Measurements from ENCODE around the gene LACTBL1. TPM values are rescaled to one million over a fixed set of nuclear protein-coding genes. Genes with fewer than 3 reads are reported as not detected.
"Not testable (repeated sequence)": the region's sequence is repeated elsewhere in the genome, so short reads cannot be mapped to it uniquely, and the experiment has no call there.

The LACTBL1 gene
- total RNA-seq, 2 donors from 2014 or later, result not detected

DNA sequence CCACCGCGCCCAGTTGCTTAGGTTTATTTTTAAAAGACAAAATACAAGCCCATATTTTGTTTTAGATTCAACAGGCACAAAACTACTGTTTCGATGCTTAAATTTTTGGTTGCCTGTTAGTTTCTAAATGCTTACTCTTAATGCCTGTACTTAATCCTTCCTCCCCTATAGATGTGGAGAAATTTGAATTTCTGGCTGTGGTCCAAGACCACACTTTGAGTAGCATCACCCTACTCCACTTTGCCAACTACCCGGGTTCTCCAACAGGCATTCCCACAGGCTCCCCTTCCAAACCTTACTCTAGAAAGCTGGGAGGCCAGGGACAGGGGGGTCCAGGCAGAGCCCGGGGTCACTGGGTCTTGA, 20.0 kb downstream of the LACTBL1 start:
- Mint-ChIP-seq H3K27ac (no peak overlapping the region), H3K36me3 (ENCODE audit: insufficient read depth in 2 of 2) (no peaks in the 10 kb centered on the region), H3K9me3 (no peaks in the 10 kb centered on the region), H3K4me1 (ENCODE audit: low read depth) (no peaks in the 10 kb centered on the region), H3K27me3 (ENCODE audit: low read depth) (peaks cover 40% of the 10 kb centered on the region), H3K4me3 (no peak overlapping the region)
- DNase-seq (no peak), ATAC-seq (replicated peaks in 1 of 2) (no peak)

DNA sequence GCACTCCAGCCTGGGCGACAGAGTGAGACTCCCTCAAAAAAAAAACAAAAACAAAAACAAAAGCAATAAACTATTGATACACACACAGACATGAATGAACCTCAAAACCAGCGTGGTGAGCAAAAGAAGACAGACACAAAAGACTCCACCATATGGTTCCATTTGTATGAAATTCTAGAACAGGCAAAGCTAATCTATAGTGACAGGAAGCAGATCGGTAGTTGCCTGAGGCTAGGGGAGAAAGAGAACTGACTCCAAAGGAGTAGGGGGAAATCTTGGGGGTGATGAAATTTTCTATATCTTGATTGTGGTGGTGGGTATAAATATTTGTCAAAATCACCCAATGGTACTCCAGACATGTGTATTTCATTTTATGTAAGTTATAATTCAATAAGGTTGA, 20.9 kb downstream of the LACTBL1 start:
- Mint-ChIP-seq H3K9me3 (no peaks in the 10 kb centered on the region), H3K27ac (no peak overlapping the region), H3K27me3 (ENCODE audit: low read depth) (peaks cover 36% of the 10 kb centered on the region), H3K36me3 (ENCODE audit: insufficient read depth in 2 of 2) (no peaks in the 10 kb centered on the region), H3K4me1 (ENCODE audit: low read depth) (no peaks in the 10 kb centered on the region), H3K4me3 (no peak overlapping the region)
- no peak for ATAC-seq (replicated peaks in 1 of 2)
- DNase-seq, result no peak

DNA sequence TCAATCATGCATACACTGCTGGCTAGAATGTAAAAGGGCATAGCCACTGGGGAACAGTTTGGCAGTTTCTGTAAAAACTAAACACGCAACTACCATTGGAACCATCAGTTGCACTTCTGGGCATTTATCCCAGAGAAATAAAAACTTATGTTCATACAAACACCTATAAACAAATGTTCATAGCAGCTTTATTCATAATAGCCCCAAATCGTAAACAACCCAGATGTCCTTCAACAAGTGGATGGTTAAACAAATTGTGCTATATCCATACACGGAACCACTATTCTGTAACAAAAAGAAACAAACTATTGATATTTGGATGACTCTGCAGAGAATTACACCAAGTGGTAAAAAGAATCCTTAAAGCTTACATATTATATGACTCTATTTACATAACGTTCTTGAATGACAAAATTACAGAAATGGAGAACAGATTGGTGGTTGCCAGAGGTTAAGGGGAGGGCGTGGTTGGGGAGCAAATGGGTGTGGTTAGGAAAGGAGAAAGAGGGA, 22.8 kb downstream of the LACTBL1 start:
- Mint-ChIP-seq H3K9me3 (no peaks in the 10 kb centered on the region), H3K27ac (no peak overlapping the region), H3K36me3 (ENCODE audit: insufficient read depth in 2 of 2) (no peaks in the 10 kb centered on the region), H3K4me1 (ENCODE audit: low read depth) (no peaks in the 10 kb centered on the region), H3K27me3 (ENCODE audit: low read depth) (peaks cover 36% of the 10 kb centered on the region), H3K4me3 (no peak overlapping the region)
- DNase-seq (no peak), ATAC-seq (replicated peaks in 1 of 2) (no peak)

DNA sequence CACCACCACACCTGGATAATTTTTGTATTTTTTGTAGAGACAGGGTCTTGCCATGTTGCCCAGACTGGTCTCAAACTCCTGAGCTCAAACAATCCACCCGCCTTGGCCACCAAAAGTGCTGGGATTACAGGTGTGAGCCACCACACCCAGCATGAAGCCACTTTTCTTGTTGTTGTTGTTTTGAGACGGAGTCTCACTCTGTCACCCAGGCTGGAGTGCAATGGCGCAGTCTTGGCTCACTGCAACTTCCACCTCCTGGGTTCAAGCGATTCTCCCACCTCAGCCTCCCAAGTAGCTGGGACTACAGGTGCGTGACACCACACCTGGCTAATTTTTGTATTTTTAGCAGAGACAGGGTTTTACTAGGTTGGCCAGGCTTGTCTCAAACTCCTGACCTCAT, 27.5 kb downstream of the LACTBL1 start:
- not testable (repeated sequence) for H3K9me3 Mint-ChIP-seq; H3K27ac Mint-ChIP-seq; H3K36me3 Mint-ChIP-seq (ENCODE audit: insufficient read depth in 2 of 2); DNase-seq; H3K4me3 Mint-ChIP-seq; H3K4me1 Mint-ChIP-seq (ENCODE audit: low read depth); ATAC-seq (replicated peaks in 1 of 2)
- peaks cover 25% of the 10 kb centered on the region for H3K27me3 Mint-ChIP-seq (ENCODE audit: low read depth)

DNA sequence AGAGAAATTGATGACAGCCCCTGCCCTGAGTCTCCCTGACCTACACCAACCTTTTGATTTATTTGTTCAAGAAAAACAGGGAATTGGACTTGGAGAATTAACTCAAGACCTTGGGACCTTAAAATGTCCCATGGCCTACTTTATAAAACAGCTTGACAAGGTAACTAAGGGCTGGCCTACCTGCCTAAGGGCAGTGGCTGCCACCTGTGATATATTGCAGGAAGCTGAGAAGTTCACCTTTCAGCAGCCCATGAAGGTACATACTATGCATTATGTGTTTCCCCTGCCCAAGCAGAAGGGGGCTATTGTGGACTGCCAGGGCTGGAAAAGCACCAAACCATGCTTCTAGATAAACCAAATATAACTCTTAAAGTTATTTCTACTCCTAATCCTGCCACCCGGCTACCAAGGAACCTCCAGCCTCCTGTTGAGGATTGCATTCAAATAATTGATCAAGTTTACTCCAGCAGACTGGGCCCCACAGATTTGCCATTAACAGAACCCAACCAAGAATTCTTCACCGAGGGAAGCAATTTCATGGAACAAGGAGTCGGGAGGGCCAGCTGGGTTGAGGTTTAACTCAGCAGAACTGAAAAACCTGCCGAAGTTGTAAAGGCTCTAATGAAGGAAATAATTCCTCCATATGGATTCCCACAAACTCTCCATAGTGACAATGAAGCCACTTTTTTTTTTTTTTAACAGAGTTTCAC, 28.2 kb downstream of the LACTBL1 start:
- DNase-seq, result no peak
- H3K27ac Mint-ChIP-seq, result no peak overlapping the region
- peaks cover 19% of the 10 kb centered on the region for H3K27me3 Mint-ChIP-seq (ENCODE audit: low read depth)
- no peak overlapping the region for H3K4me3 Mint-ChIP-seq
- H3K36me3 Mint-ChIP-seq (ENCODE audit: insufficient read depth in 2 of 2), result peaks cover 3 to 5% of the 10 kb centered on the region in 2 donors
- no peaks in the 10 kb centered on the region for H3K4me1 Mint-ChIP-seq (ENCODE audit: low read depth)
- peaks cover 0 to 3% of the 10 kb centered on the region in 2 donors for H3K9me3 Mint-ChIP-seq
- no peak for ATAC-seq (replicated peaks in 1 of 2)

DNA sequence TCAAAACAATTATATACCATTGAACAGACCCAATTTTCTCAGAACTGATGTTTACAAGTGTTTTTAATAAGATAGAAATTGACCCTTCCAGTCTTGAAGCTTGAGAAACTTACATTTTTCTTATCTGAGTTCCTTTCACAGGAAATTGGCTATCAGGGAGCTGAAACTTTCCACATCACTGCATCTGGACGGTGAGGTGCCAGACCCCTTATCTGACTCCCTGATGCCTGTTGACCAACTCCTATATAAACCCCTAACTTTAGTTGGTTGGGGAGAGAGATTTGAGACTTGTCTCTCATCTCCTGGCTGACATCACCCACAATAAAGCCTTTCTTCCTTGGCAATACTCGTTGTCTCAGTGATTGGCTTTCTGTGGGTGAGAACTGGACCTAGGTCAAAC, 31.4 kb downstream of the LACTBL1 start:
- ATAC-seq (replicated peaks in 1 of 2) (no peak), DNase-seq (no peak)
- H3K36me3 Mint-ChIP-seq (ENCODE audit: insufficient read depth in 2 of 2), result peaks cover 3 to 5% of the 10 kb centered on the region in 2 donors
- no peak overlapping the region for H3K27ac Mint-ChIP-seq
- peaks cover 0 to 3% of the 10 kb centered on the region in 2 donors for H3K9me3 Mint-ChIP-seq
- no peaks in the 10 kb centered on the region for H3K4me1 Mint-ChIP-seq (ENCODE audit: low read depth)
- no peak overlapping the region for H3K4me3 Mint-ChIP-seq
- H3K27me3 Mint-ChIP-seq (ENCODE audit: low read depth), result peaks cover 7% of the 10 kb centered on the region

DNA sequence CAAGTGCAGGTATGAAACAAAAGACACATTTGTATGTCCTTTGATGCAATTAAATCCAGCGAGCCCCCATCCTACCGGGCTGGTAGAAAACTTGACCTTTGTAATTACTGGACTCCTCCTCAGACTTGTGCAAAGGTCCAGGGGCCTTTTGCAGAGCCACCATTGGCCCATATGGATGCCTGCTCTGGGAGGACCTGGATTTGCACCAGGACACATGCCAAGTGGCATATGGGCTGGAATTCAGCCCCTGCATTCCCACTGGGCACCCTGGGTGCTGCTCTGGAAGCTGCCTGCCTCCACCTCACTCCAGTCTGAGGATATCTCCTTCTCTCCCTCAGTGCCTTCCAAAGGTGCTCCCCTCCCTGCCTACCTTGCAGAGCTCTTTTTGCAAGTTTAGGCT, 36.0 kb downstream of the LACTBL1 start:
- H3K36me3 Mint-ChIP-seq (ENCODE audit: insufficient read depth in 2 of 2), result peaks cover 3 to 5% of the 10 kb centered on the region in 2 donors
- no peak overlapping the region for H3K4me3 Mint-ChIP-seq
- H3K27me3 Mint-ChIP-seq (ENCODE audit: low read depth), result peaks cover 5% of the 10 kb centered on the region
- no peak for DNase-seq
- no peaks in the 10 kb centered on the region for H3K4me1 Mint-ChIP-seq (ENCODE audit: low read depth)
- H3K9me3 Mint-ChIP-seq, result peaks cover 0 to 3% of the 10 kb centered on the region in 2 donors
- no peak for ATAC-seq (replicated peaks in 1 of 2)
- no peak overlapping the region for H3K27ac Mint-ChIP-seq

DNA sequence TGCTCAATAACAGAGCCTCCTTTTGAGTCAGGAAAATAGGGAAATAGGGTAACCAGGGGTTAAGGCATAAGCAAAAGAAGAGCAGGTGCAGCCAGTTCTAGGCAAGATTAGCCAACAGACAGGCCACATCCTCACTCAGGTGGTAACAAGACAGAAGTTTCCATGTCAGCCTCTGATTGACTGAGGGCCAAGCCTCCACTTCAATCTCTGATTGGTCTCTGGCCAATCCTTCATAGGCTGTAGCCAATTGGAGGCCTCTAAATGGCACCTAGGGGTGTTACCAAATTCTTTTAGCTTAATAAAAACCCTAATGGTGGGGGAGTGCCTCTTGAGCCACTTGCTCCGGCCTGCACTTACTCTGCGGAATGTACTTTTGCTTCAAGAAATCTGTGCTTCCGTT, 37.2 kb downstream of the LACTBL1 start:
- H3K36me3 Mint-ChIP-seq (ENCODE audit: insufficient read depth in 2 of 2), result peaks cover 3 to 4% of the 10 kb centered on the region in 2 donors
- peaks cover 5% of the 10 kb centered on the region for H3K27me3 Mint-ChIP-seq (ENCODE audit: low read depth)
- no peak for ATAC-seq (replicated peaks in 1 of 2)

DNA sequence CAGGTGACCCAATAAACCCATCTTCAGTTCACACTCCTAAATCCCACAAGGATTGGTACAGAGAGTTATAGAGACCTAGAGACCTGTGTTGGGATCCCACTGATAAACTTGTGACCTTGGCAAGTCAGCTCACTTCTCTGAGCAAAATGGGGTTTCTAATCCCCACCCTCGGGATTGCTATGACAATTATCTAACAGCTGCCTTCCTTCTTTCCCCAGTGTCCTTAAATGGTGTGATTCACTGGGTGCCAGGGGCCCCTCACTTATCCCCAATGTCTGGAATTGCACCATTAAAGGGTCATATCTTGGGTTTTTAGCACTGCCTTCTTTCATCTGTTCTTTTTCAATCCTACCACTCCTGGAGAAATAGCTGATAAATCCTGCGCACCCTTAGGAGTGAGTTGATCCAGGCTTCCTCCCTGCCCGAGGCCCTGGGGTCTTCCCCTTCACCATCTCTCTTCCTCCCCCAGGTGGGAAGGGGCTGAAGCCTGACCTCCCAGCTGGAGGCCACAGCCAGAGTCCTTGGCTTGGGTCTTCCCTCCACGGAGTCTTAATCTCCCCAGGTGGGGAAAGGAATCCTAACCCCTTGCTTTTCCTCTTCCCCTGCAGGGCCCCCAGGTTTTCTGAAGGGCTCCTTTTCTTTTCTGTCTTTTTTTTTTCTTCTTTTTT, 39.7 kb downstream of the LACTBL1 start:
- ATAC-seq (replicated peaks in 1 of 2), result no peak
- Mint-ChIP-seq H3K27me3 (ENCODE audit: low read depth) (peaks cover 21% of the 10 kb centered on the region), H3K4me1 (ENCODE audit: low read depth) (no peaks in the 10 kb centered on the region), H3K9me3 (no peaks in the 10 kb centered on the region), H3K27ac (no peak overlapping the region), H3K36me3 (ENCODE audit: insufficient read depth in 2 of 2) (no peaks in the 10 kb centered on the region), H3K4me3 (no peak overlapping the region)
- no peak for DNase-seq

More for the DNA sequence above, 37.2 kb downstream of the LACTBL1 start:
- H3K4me1 Mint-ChIP-seq (ENCODE audit: low read depth), result no peaks in the 10 kb centered on the region
- H3K9me3 Mint-ChIP-seq, result peaks cover 0 to 3% of the 10 kb centered on the region in 2 donors
- no peak for DNase-seq
- no peak overlapping the region for H3K4me3 Mint-ChIP-seq
- no peak overlapping the region for H3K27ac Mint-ChIP-seq

DNA sequence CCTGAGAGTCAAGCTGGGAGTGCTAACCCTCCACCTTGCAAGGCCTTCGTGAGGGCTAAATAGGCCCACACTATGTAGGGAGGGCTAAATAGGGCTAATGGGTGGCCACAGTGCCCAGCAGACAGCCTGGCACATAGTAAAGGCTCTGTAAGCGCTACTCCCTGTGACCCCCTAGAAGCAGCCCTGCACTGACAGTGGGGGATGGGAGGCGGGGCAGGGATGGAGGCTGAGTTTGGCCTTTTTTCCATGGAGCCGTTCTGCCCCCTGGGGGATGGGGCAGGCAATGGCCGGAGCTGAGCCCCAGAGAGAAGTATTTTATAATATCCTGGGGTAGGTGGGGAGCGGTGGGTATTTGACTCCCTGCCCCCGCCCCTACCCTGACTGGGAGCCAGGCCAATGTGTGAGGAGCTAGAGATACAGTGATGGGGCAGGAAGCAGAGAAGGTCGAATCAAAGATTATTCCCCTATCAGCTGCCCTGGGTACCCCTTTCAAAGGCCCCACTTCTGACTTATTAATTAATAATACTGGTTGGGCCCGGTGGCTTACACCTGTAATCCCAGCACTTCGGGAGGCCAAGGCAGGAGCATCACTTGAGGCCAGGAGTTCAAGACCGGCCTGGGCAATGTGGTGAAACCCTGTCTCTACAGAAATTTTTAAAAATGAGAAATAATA, 42.3 kb downstream of the LACTBL1 start:
- no peaks in the 10 kb centered on the region for H3K4me1 Mint-ChIP-seq (ENCODE audit: low read depth)
- no peak overlapping the region for H3K27ac Mint-ChIP-seq
- no peaks in the 10 kb centered on the region for H3K36me3 Mint-ChIP-seq (ENCODE audit: insufficient read depth in 2 of 2)
- ATAC-seq (replicated peaks in 1 of 2), result peak; percentile 13 to 17
- peaks cover 21% of the 10 kb centered on the region for H3K27me3 Mint-ChIP-seq (ENCODE audit: low read depth)
- peak; percentile 19 to 42 for DNase-seq
- no peaks in the 10 kb centered on the region for H3K9me3 Mint-ChIP-seq
- H3K4me3 Mint-ChIP-seq, result no peak overlapping the region

DNA sequence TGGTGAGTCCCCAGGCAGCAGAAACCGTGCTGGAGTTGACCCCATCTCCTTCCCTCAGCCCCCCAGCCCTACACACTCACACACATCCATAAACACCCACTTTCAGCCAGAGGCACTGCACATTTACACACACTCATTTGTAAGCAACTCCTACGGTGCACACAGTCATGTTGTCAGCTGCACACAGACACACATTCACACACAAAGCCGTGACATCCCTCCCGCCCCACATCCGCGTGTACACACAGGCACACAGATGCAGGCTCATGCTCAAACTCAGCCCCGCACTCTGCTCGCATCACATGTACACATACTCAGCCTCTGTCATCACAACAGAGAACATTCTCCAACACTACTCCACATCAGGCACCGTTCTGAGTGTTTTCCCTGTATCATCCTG, 47.6 kb downstream of the LACTBL1 start:
- Mint-ChIP-seq H3K4me3 (no peak overlapping the region), H3K9me3 (no peaks in the 10 kb centered on the region), H3K27me3 (ENCODE audit: low read depth) (peaks cover 16% of the 10 kb centered on the region), H3K27ac (no peak overlapping the region), H3K36me3 (ENCODE audit: insufficient read depth in 2 of 2) (no peaks in the 10 kb centered on the region), H3K4me1 (ENCODE audit: low read depth) (no peaks in the 10 kb centered on the region)
- DNase-seq (no peak), ATAC-seq (replicated peaks in 1 of 2) (no peak)

DNA sequence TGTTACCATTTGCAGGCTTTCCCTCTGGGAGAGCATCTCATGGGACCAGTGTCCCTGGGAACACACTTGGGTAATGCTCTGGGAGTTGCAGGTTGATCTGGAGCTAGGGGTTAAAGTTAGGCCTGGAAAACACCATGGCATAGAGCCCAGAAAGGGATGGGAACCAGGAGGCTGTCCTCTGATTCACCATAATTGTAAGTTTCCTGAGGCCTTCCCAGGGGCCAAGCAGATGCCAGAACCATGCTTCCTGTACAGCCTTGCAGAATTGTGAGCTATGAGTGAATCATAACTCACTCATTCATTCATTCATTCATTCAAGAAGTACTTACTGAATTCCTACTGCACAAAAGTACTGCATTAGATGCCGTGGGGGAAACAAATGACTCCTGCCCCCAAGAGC, 50.0 kb downstream of the LACTBL1 start:
- no peak for ATAC-seq (replicated peaks in 1 of 2)
- H3K27me3 Mint-ChIP-seq (ENCODE audit: low read depth), result no peaks in the 10 kb centered on the region
- no peak overlapping the region for H3K4me3 Mint-ChIP-seq

DNA sequence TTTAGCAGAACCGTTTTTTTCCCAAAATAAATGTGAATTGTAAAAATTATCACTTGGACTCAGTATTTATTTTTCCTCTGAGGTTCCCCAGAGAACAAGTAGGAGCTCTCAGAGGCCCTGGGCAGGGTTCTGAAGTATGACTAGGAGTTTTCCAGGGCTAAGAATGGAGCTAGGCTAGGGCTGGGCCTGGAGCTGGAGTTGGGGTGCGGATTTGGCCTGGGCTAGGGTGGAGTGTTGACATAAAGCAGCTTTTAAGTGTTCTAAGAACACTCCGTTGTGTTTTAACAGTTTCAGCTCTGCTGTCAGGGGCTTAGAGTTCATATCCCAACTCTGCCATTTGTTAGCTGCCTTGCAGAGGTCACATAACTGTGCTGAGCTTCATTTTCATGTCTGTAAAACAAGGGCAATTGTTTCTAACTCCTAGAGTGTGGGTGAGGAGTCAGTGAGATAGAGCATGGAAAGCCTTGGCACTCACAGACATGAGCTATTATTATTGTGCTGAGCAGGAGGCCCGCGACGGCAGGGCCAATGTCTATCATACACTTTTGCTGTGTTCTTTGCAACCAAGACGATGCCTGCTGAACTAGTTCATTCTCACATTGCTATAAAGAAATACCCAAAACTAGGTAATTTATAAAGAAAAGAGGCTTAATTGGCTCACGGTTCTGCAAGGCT, 51.1 kb downstream of the LACTBL1 start:
- H3K9me3 Mint-ChIP-seq, result no peaks in the 10 kb centered on the region
- H3K4me1 Mint-ChIP-seq (ENCODE audit: low read depth), result no peaks in the 10 kb centered on the region

More for the DNA sequence above, 50.0 kb downstream of the LACTBL1 start:
- Mint-ChIP-seq H3K4me1 (ENCODE audit: low read depth) (no peaks in the 10 kb centered on the region), H3K27ac (no peak overlapping the region), H3K36me3 (ENCODE audit: insufficient read depth in 2 of 2) (no peaks in the 10 kb centered on the region), H3K9me3 (no peaks in the 10 kb centered on the region)
- DNase-seq, result no peak

More for the DNA sequence above, 51.1 kb downstream of the LACTBL1 start:
- ATAC-seq (replicated peaks in 1 of 2) (no peak), DNase-seq (no peak)
- H3K4me3 Mint-ChIP-seq, result no peak overlapping the region
- no peak overlapping the region for H3K27ac Mint-ChIP-seq
- no peaks in the 10 kb centered on the region for H3K36me3 Mint-ChIP-seq (ENCODE audit: insufficient read depth in 2 of 2)
- H3K27me3 Mint-ChIP-seq (ENCODE audit: low read depth), result no peaks in the 10 kb centered on the region

Measured in activated T-cell treated with anti-CD3 and anti-CD28 coated beads, Interleukin-2, amount 50 U/mL, for 72 hours (primary cell).